HCT116 (cell line): ENCODE results near the gene GADD45A. TPM values are rescaled to one million over a fixed set of nuclear protein-coding genes. Genes with fewer than 3 reads are reported as not detected.

Source experiments
- ATAC-seq: fragments of 200-7000 bp; cut with Tn5 transposase; 2 replicates; pipeline ENCODE4 v1.9.1; 2020; ENCODE audit warnings: mild to moderate bottlenecking, moderate library complexity
- BruUV-seq: library from RNA; stranded (reverse); fragments of 400-500 nt; replicated peaks from 2 replicates; lab custom pipeline; 2021; lab: Mats Ljungman, UMichigan
- CTCF ChIA-PET: fragments of 300-600 bp; sonication (Branson Sonifier 250); formaldehyde crosslinking; loops from one replicate; lab custom pipeline; 2021; ENCODE audit warnings: antibody characterized with exemption; lab: Charles Lee
- POLR2A ChIA-PET: fragments of 300-600, 350-600 bp; sonication (Branson Sonifier 250); formaldehyde crosslinking; loops from one replicate; lab custom pipeline; 2021; ENCODE audit warnings: antibody characterized with exemption; lab: Charles Lee
- RAD21 ChIA-PET, 2 experiments: fragments of 300-600 bp; sonication (Branson Sonifier 250); formaldehyde crosslinking; loops; one replicate each; lab custom pipeline; 2023; ENCODE audit warnings: low total read pairs in 2 of 2; ENCODE audit not compliant: uncharacterized antibody in 2 of 2, unreplicated experiment in 2 of 2, low non-redundant PET in 1 of 2; lab: Charles Lee
- DNase-seq: peaks from one replicate; pipeline ENCODE4 v3.0.0-alpha.2; 2010; ENCODE audit warnings: low read depth, low spot score
- H2AFZ ChIP-seq: fragments of 200-600 bp; shearing (Covaris generic), sonication (generic); 2 replicates; pipeline ENCODE4 v1.6.1; 2017; ENCODE audit warnings: low read depth, mixed run types, mixed read lengths, antibody characterized with exemption, low read length; ENCODE audit not compliant: poor library complexity, severe bottlenecking
- H3K27ac ChIP-seq: 2 replicates; pipeline ENCODE4 v1.5.1; 2012; ENCODE audit warnings: low read depth, low read length
- H3K27me3 ChIP-seq: fragments of 200-600 bp; sonication (generic); 2 replicates; pipeline ENCODE4 v1.6.1; 2016; ENCODE audit warnings: mixed run types, low read length, mixed read lengths; ENCODE audit not compliant: insufficient read depth
- H3K36me3 ChIP-seq, 2 experiments: fragments of 200-500 bp in 1 of 2; fragments of 200-600 bp in 1 of 2; sonication (Bioruptor generic) in 1 of 2; sonication (generic) in 1 of 2; 2 replicates each; pipeline versions ENCODE4 v1.5.1 to v1.6.1; 2014 to 2016; ENCODE audit warnings: low read length in 2 of 2, inconsistent platforms in 1 of 2, mixed read lengths in 1 of 2, mixed run types in 1 of 2; ENCODE audit not compliant: insufficient read depth in 2 of 2, control insufficient read depth in 1 of 2
- H3K4me1 ChIP-seq, 2 experiments: fragments of 200-600 bp in 1 of 2; sonication (generic) in 1 of 2; 2 replicates each; pipeline versions ENCODE4 v1.5.1 to v1.6.1; 2012 to 2017; ENCODE audit warnings: low read length in 2 of 2, inconsistent platforms in 1 of 2, mild to moderate bottlenecking in 1 of 2, mixed read lengths in 1 of 2, mixed run types in 1 of 2, moderate library complexity in 1 of 2; ENCODE audit not compliant: insufficient read depth in 2 of 2, control insufficient read depth in 1 of 2
- H3K4me2 ChIP-seq: fragments of 200-600 bp; sonication (generic); 2 replicates; pipeline ENCODE4 v1.6.1; 2017; ENCODE audit warnings: mixed run types, low read length, mixed read lengths
- H3K4me3 ChIP-seq, 2 experiments: fragments of 200-600 bp in 1 of 2; sonication (generic) in 1 of 2; replicated peaks in 1 of 2; 2 replicates each; pipeline ENCODE4 v1.5.1; 2011 to 2016; ENCODE audit warnings: low read length in 2 of 2, control low read depth in 1 of 2, low read depth in 1 of 2, mild to moderate bottlenecking in 1 of 2, mixed read lengths in 1 of 2, mixed run types in 1 of 2
- H3K79me2 ChIP-seq: fragments of 200-600 bp; sonication (generic); 2 replicates; pipeline ENCODE4 v1.6.1; 2017; ENCODE audit warnings: mild to moderate bottlenecking, mixed run types, low read length, moderate library complexity, mixed read lengths; ENCODE audit not compliant: insufficient read depth
- H3K9ac ChIP-seq: fragments of 200-600 bp; sonication (generic); 2 replicates; pipeline ENCODE4 v1.6.1; 2016; ENCODE audit warnings: low read length, mixed read lengths
- H3K9me2 ChIP-seq: fragments of 200-600 bp; sonication (generic), shearing (Covaris generic); 2 replicates; pipeline ENCODE4 v1.6.1; 2017; ENCODE audit warnings: mixed run types, mild to moderate bottlenecking, moderate library complexity; ENCODE audit not compliant: insufficient read depth
- H3K9me3 ChIP-seq, 2 experiments: fragments of 200-500 bp in 1 of 2; fragments of 200-600 bp in 1 of 2; sonication (Bioruptor generic) in 1 of 2; sonication (generic) in 1 of 2; 2 replicates each; pipeline ENCODE4 v1.6.1; 2014 to 2017; ENCODE audit warnings: low read length in 2 of 2, mixed read lengths in 2 of 2, inconsistent platforms in 1 of 2, low read depth in 1 of 2, mild to moderate bottlenecking in 1 of 2, mixed run types in 1 of 2, moderate library complexity in 1 of 2; ENCODE audit not compliant: control insufficient read depth in 1 of 2, insufficient read depth in 1 of 2
- H4K20me1 ChIP-seq: fragments of 200-600 bp; sonication (generic), shearing (Covaris generic); 2 replicates; pipeline ENCODE4 v1.6.1; 2017; ENCODE audit warnings: mixed run types, mild to moderate bottlenecking, moderate library complexity; ENCODE audit not compliant: insufficient read depth
- ATF3 ChIP-seq: IDR thresholded peaks from 2 replicates; pipeline ENCODE4 v1.6.1; 2012
- CBX3 ChIP-seq: IDR thresholded peaks from 2 replicates; pipeline ENCODE4 v1.6.1; 2012; ENCODE audit warnings: low read depth
- CEBPB ChIP-seq: IDR thresholded peaks from 2 replicates; pipeline ENCODE4 v1.6.1; 2012; ENCODE audit warnings: low read depth
- CTCF ChIP-seq, 3 experiments: fragments of 200-600 bp in 1 of 3; sonication (generic) in 1 of 3; IDR thresholded peaks in 2 of 3; conservative IDR thresholded peaks in 1 of 3; 2 replicates each; pipeline ENCODE4 v1.5.1; 2012 to 2017; ENCODE audit warnings: low read depth in 2 of 3, low read length in 2 of 3, antibody characterized with exemption in 1 of 3, borderline replicate concordance in 1 of 3, control low read depth in 1 of 3, mild to moderate bottlenecking in 1 of 3, mixed read lengths in 1 of 3, mixed run types in 1 of 3, moderate library complexity in 1 of 3; ENCODE audit not compliant: insufficient read depth in 1 of 3
- ELF1 ChIP-seq: IDR thresholded peaks from 2 replicates; pipeline ENCODE4 v1.6.1; 2012; ENCODE audit warnings: low read depth, borderline replicate concordance
- EZH2 ChIP-seq: fragments of 200-600 bp; sonication (generic); IDR thresholded peaks from 2 replicates; pipeline ENCODE4 v1.6.1; 2017; ENCODE audit warnings: antibody characterized with exemption, mixed run types
- EZH2phosphoT487 ChIP-seq: fragments of 200-600 bp; IDR thresholded peaks from 2 replicates; pipeline ENCODE4 v1.6.1; 2018; ENCODE audit warnings: antibody characterized with exemption, borderline replicate concordance
- MAX ChIP-seq: IDR thresholded peaks from 2 replicates; pipeline ENCODE4 v1.6.1; 2012
- POLR2A ChIP-seq: IDR thresholded peaks from 2 replicates; pipeline ENCODE4 v1.7.0; 2011; ENCODE audit warnings: borderline replicate concordance; ENCODE audit not compliant: insufficient read depth, insufficient read length; ENCODE audit errors: extremely low read depth
- RAD21 ChIP-seq: IDR thresholded peaks from 2 replicates; pipeline ENCODE4 v1.6.1; 2012; ENCODE audit warnings: low read depth, mild to moderate bottlenecking
- SIN3A ChIP-seq: IDR thresholded peaks from 2 replicates; pipeline ENCODE4 v1.6.1; 2012; ENCODE audit warnings: low read depth
- SP1 ChIP-seq: IDR thresholded peaks from 2 replicates; pipeline ENCODE4 v1.6.1; 2012; ENCODE audit warnings: low read depth
- SRF ChIP-seq: IDR thresholded peaks from 2 replicates; pipeline ENCODE4 v1.6.1; 2012; ENCODE audit warnings: low read depth
- intact Hi-C: fragments of 100-400 bp; cut with micrococcal nuclease; formaldehyde crosslinking; loops from 2 replicates; pipeline ENCODE4 v1.10.0; 2022
- total RNA-seq: library from RNA; stranded (reverse); gene quantifications from one replicate; pipeline ENCODE4 v1.2.1, GENCODE V29; 2021; ENCODE audit not compliant: unreplicated experiment

The GADD45A gene
- total RNA-seq, 1 experiment from 2014 or later: 105 TPM

GRCh38 chr1:67713057-67713846 is 28.3 kb downstream of the GADD45A start (continued):
- TF ChIP-seq MAX (peak; percentile 71), RAD21 (no peak; the same call in none of the 2 replicates), CTCF (IDR thresholded peaks at IDR 0.05 in 2 of 3, conservative IDR thresholded peaks at IDR 0.05 in 1 of 3; ENCODE audit: borderline replicate concordance in 1 of 3, insufficient read depth in 1 of 3, low read depth in 2 of 3, low read length in 2 of 3) (no peak), CEBPB (no peak), EZH2phosphoT487 (no peak), ELF1 (no peak), SIN3A (peak; percentile 57), EZH2 (no peak), POLR2A (no peak), SP1 (peak; percentile 84)

GRCh38 chr1:67715819-67716218 is 30.8 kb downstream of the GADD45A start:
- intact Hi-C loops: no loop called here
- no peaks in the 10 kb centered on the region for H3K9me2 ChIP-seq
- no peak overlapping the region for H3K4me2 ChIP-seq
- H2AFZ ChIP-seq: no peak overlapping the region
- TF ChIP-seq ATF3 (no peak), CEBPB (no peak), SRF (no peak), POLR2A (no peak), CBX3 (no peak), EZH2phosphoT487 (no peak)
- H4K20me1 ChIP-seq: no peaks in the 10 kb centered on the region
- no peak overlapping the region for H3K4me3 ChIP-seq
- ChIA-PET RAD21 (no interaction called here), POLR2A (interaction anchor here (0.7 to 1.4 kb wide), 4 partner anchors 12 to 31 kb away, joined by 3 to 4 read pairs (median 3); partner anchors contain the start of gene GADD45A), CTCF (interaction anchor here (0.8 to 1.2 kb wide), 2 partner anchors 15 to 45 kb away, joined by 3 read pairs; no protein-coding TSS in a partner anchor)
- no peaks in the 10 kb centered on the region for H3K79me2 ChIP-seq
- H3K27ac ChIP-seq: no peak overlapping the region
- no peaks in the 10 kb centered on the region for H3K36me3 ChIP-seq
- H3K9me3 ChIP-seq: no peaks in the 10 kb centered on the region
- DNase-seq: no peak
- no peaks in the 10 kb centered on the region for H3K27me3 ChIP-seq
- H3K4me1 ChIP-seq: peaks cover 65 to 74% of the 10 kb centered on the region in 2 experiments
- BruUV-seq: no TSS peak
- ATAC-seq: no peak
- H3K9ac ChIP-seq: no peak overlapping the region
